Aorta (tissue), 5 donors: ENCODE measurements around the gene CHML. TPM values are rescaled to one million over a fixed set of nuclear protein-coding genes. Genes with fewer than 3 reads are reported as not detected.
"Not testable (repeated sequence)": the region's sequence is repeated elsewhere in the genome, so short reads cannot be mapped to it uniquely, and the experiment has no call there.

Source experiments
- ATAC-seq: fragments of 200-7000 bp; cut with Tn5 transposase; one replicate; pipeline ENCODE4 v1.9.1; 2022; ENCODE audit warnings: moderate library complexity; ENCODE audit not compliant: low FRiP score
- DNase-seq, 2 donors: peaks; one replicate each; pipeline ENCODE4 v3.0.0-alpha.2; 2020
- H3K27ac ChIP-seq, 2 donors: one replicate each; pipeline ENCODE4 v1.5.1; 2013; ENCODE audit warnings: low read length in 2 of 2, mild to moderate bottlenecking in 2 of 2, moderate library complexity in 2 of 2, control low read depth in 1 of 2, inconsistent platforms in 1 of 2, low read depth in 1 of 2
- H3K27me3 ChIP-seq, 2 donors: one replicate each; pipeline ENCODE4 v1.6.1; 2013; ENCODE audit warnings: control low read depth in 1 of 2, low read length in 1 of 2, mild to moderate bottlenecking in 1 of 2, moderate library complexity in 1 of 2; ENCODE audit not compliant: insufficient read depth in 2 of 2, control insufficient read depth in 1 of 2
- H3K36me3 ChIP-seq, 2 donors: one replicate each; pipeline ENCODE4 v1.6.1; 2013; ENCODE audit warnings: control low read depth in 1 of 2, low read length in 1 of 2, mild to moderate bottlenecking in 1 of 2; ENCODE audit not compliant: insufficient read depth in 2 of 2, control insufficient read depth in 1 of 2
- H3K4me1 ChIP-seq, 2 donors: one replicate each; pipeline ENCODE4 v1.6.1; 2013; ENCODE audit warnings: low read length in 2 of 2, control low read depth in 1 of 2, mild to moderate bottlenecking in 1 of 2, moderate library complexity in 1 of 2; ENCODE audit not compliant: insufficient read depth in 2 of 2, control insufficient read depth in 1 of 2
- H3K4me3 ChIP-seq, 2 donors: one replicate each; pipeline ENCODE4 v1.5.1; 2013; ENCODE audit warnings: low read length in 2 of 2, control low read depth in 1 of 2, mild to moderate bottlenecking in 1 of 2
- H3K9me3 ChIP-seq: one replicate; pipeline ENCODE4 v1.6.1; 2013; ENCODE audit warnings: mild to moderate bottlenecking, low read length; ENCODE audit not compliant: control insufficient read depth
- WGBS, 2 donors: extraction: QIAGEN DNeasy Blood & Tissue Kit; methylation state at CpG; one replicate each; pipeline ENCODE4 v1.1.7; 2013; 5-methylcytosine and 5-hydroxymethylcytosine counted together
- intact Hi-C, 2 donors: fragments of 100-400 bp; cut with DNase I; formaldehyde crosslinking; loops; one replicate each; pipeline versions ENCODE4 v1.14.2 to v1.15.0; 2022
- polyA plus RNA-seq, 2 donors: library from polyadenylated mRNA; stranded (reverse); fragments of 200-250 nt; gene quantifications; one replicate each; pipeline ENCODE4 v1.2.3, GENCODE V29; 2013
- total RNA-seq, 2 donors: library from RNA; stranded (reverse); fragmentation: NEBNext Ultra II Directional; extraction: Animal tissue kit (Norgen Biotek cat#: 25700); gene quantifications; one replicate each; pipeline ENCODE4 v1.2.1, GENCODE V29; 2021
- donor health status: healthy with polysubstance abuse.
- donor health status: Bipolar disorder and iron deficiency.
- donor health status: DM: no; HTN: no; CAD: no.
- donor health status: DM: no; HTN: no; CAD: no.
- donor health status: DM: yes; HTN: yes; CAD: no.

CHML gene
- total and polyA plus RNA-seq, 4 donors: 2.6 to 13.3 (median 6.5) TPM

DNA sequence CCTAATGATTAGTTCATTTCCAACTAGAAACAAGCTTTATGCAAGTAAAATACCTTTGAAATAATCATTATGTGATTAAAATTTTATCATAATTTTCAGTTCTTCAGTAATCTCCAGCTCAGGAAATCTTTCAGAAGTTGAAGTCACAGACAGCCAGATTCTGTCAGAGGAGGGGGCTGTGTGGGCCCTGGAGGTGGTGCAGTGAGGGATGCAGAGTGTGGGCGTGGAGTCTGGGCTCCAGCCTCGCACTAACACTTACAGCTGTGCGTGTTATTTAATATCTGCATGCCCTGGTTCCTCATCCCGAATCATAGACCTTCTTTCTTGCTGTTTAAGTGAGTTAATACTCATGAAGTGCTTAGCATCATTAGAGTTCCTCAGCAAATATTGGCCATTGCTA, 35.8 kb upstream of the CHML start:
- Histone ChIP-seq H3K27ac (no peak overlapping the region), H3K36me3 (no peaks in the 10 kb centered on the region), H3K27me3 (no peaks in the 10 kb centered on the region), H3K4me1 (no peaks in the 10 kb centered on the region), H3K9me3 (no peaks in the 10 kb centered on the region), H3K4me3 (no peak overlapping the region)
- no peak for DNase-seq
- no peak for ATAC-seq
- 58 to 72% methylated on average over 4 of the region's 4 CpGs for WGBS, 2 donors
- intact Hi-C loops: no loop called here

- Histone ChIP-seq H3K4me1 (no peaks in the 10 kb centered on the region), H3K27me3 (no peaks in the 10 kb centered on the region), H3K27ac (no peak overlapping the region), H3K9me3 (no peaks in the 10 kb centered on the region), H3K4me3 (no peak overlapping the region), H3K36me3 (no peaks in the 10 kb centered on the region)
- 88 to 96% methylated on average over 1 of the region's 1 CpG for WGBS, 2 donors
- intact Hi-C loops: no loop called here
- ATAC-seq (no peak), DNase-seq (no peak)
Measured at GRCh38 chr1:241674805-241675384, 34.7 kb upstream of the CHML start.

DNA sequence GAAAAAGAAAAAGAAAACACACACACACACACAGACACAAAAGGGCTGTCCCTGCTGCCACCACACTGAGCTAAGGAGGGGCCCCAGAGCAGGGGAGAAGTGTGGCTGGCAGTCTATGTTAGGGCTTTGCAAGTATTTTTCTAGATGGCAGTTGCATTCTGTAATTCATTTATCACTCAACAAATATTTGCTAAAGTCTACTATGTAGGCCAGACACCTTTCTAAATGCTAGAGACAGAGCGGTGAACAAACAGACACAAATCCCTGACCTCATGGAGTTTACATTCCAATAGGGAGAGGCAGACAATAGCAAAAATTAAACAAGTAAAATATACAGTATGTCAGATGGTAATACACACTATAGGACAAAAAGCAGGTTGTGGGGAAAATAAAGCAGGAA, 32.1 kb upstream of the CHML start:
- ATAC-seq: no peak
- no peak overlapping the region for H3K4me3 ChIP-seq
- WGBS, 2 donors: 89 to 95% methylated on average over 1 of the region's 1 CpG

DNA sequence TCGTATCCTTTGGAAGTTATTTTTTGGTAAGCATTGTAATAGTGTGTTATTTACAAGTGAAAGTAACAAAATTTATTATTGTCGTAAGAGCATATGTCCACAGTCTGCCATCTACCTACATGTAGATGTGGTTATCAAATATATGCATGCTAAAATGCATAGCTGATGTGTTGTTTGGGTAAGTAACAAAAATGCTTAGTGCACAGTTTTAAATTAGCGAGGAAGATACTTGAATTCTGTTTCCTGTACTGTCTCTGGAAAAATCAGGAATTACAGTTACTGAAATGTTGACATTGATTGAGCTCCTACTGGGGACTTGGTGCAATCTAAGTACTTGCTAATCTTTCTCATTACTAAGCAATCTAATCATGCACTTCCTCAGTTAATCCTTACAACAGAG, 26.2 kb upstream of the CHML start:
- Histone ChIP-seq H3K4me1 (no peaks in the 10 kb centered on the region), H3K4me3 (no peak overlapping the region), H3K27ac (no peak overlapping the region), H3K9me3 (no peaks in the 10 kb centered on the region), H3K36me3 (no peaks in the 10 kb centered on the region), H3K27me3 (no peaks in the 10 kb centered on the region)
- WGBS, 2 donors: 95 to 96% methylated on average over 3 of the region's 3 CpGs
- no peak for ATAC-seq
- DNase-seq: no peak
- intact Hi-C loops: no loop called here

More for the DNA sequence above, 32.1 kb upstream of the CHML start:
- Histone ChIP-seq H3K9me3 (no peaks in the 10 kb centered on the region), H3K27ac (no peak overlapping the region), H3K4me1 (no peaks in the 10 kb centered on the region), H3K27me3 (no peaks in the 10 kb centered on the region), H3K36me3 (no peaks in the 10 kb centered on the region)
- no peak for DNase-seq
- intact Hi-C loops: no loop called here

DNA sequence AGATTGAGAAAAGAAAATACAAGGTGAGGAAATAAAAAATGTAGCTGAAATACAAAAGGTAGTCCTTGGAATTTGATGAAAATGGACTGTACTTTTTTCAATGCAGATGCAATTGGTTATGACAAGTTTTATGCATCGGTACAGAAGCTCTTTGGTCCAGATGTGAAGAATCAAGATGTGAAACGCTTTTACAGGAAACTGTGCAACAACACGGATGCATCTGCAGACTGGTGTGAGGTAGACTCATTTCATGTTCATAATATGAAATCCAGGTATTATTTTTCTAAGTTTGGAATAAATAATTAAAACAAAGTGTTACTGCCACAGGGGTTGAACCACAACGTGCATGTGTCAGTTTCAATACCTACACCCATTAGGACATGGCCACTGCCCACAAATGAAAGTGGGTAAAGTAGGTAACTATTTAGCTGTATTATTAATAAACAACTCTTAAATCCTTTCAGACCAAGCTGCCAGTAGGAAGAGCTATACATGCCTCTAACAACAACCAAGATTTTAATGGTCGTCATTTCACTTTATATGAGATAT, 20.3 kb upstream of the CHML start:
- 91 to 94% methylated on average over 5 of the region's 5 CpGs for WGBS, 2 donors
- no peaks in the 10 kb centered on the region for H3K27me3 ChIP-seq
- H3K36me3 ChIP-seq: no peaks in the 10 kb centered on the region
- DNase-seq (no peak), ATAC-seq (no peak)
- H3K9me3 ChIP-seq: no peaks in the 10 kb centered on the region
- H3K4me1 ChIP-seq: no peaks in the 10 kb centered on the region
- intact Hi-C loops: no loop called here
- no peak overlapping the region for H3K27ac ChIP-seq
- H3K4me3 ChIP-seq: no peak overlapping the region

- H3K27me3 ChIP-seq, H3K4me3 ChIP-seq, H3K9me3 ChIP-seq, ATAC-seq, H3K4me1 ChIP-seq, H3K27ac ChIP-seq, intact Hi-C loops, H3K36me3 ChIP-seq, DNase-seq: not testable (repeated sequence)
- 89 to 93% methylated on average over 2 of the region's 2 CpGs for WGBS, 2 donors
Measured at GRCh38 chr1:241659016-241659415, 18.8 kb upstream of the CHML start.

GRCh38 chr1:241658081-241658793, 18.1 kb upstream of the CHML start:
- H3K4me3 ChIP-seq: no peak overlapping the region
- H3K9me3 ChIP-seq: no peaks in the 10 kb centered on the region
- intact Hi-C loops: no loop called here
- no peaks in the 10 kb centered on the region for H3K36me3 ChIP-seq
- peaks cover 0 to 2% of the 10 kb centered on the region in 2 donors for H3K4me1 ChIP-seq
- 89 to 93% methylated on average over 3 of the region's 3 CpGs for WGBS, 2 donors
- DNase-seq: no peak
- no peak for ATAC-seq
- H3K27ac ChIP-seq: no peak overlapping the region
- H3K27me3 ChIP-seq: no peaks in the 10 kb centered on the region

GRCh38 chr1:241654641-241655040, 14.5 kb upstream of the CHML start:
- Histone ChIP-seq H3K4me1 (peaks cover 0 to 2% of the 10 kb centered on the region in 2 donors), H3K27ac (no peak overlapping the region), H3K4me3 (no peak overlapping the region), H3K27me3 (no peaks in the 10 kb centered on the region), H3K36me3 (no peaks in the 10 kb centered on the region), H3K9me3 (no peaks in the 10 kb centered on the region)
- 86 to 92% methylated on average over 1 of the region's 1 CpG for WGBS, 2 donors
- DNase-seq (no peak), ATAC-seq (no peak)
- intact Hi-C loops: no loop called here

- H3K27ac ChIP-seq: no peak overlapping the region
- H3K4me3 ChIP-seq: no peak overlapping the region
- no peaks in the 10 kb centered on the region for H3K9me3 ChIP-seq
- no peaks in the 10 kb centered on the region for H3K36me3 ChIP-seq
- no peak for DNase-seq
- H3K4me1 ChIP-seq: peaks cover 0 to 2% of the 10 kb centered on the region in 2 donors
- 39 to 54% methylated on average over 1 of the region's 1 CpG for WGBS, 2 donors
- intact Hi-C loops: no loop called here
- no peak for ATAC-seq
- H3K27me3 ChIP-seq: no peaks in the 10 kb centered on the region
Measured at GRCh38 chr1:241654019-241654418, 13.8 kb upstream of the CHML start.
